Panc1 (cell line): ENCODE data around the gene NDE1. TPM values are rescaled to one million over a fixed set of nuclear protein-coding genes. Genes with fewer than 3 reads are reported as not detected.
A peak's percentile ranks its signal among the peaks of the same experiment; 100 is the strongest.

Source experiments
- ATAC-seq: fragments of 200-7000 bp; cut with Tn5 transposase; 2 replicates; pipeline ENCODE4 v1.9.1; 2020; ENCODE audit warnings: mild to moderate bottlenecking, moderate library complexity
- BruUV-seq: library from RNA; stranded (reverse); fragments of 400-500 nt; replicated peaks from 2 replicates; lab custom pipeline; 2021; lab: Mats Ljungman, UMichigan
- CTCF ChIA-PET: fragments of 300-600 bp; sonication (Branson Sonifier 250); formaldehyde crosslinking; loops from one replicate; lab custom pipeline; 2022; ENCODE audit warnings: antibody characterized with exemption; lab: Charles Lee
- POLR2A ChIA-PET: fragments of 300-600 bp; sonication (Branson Sonifier 250); formaldehyde crosslinking; loops from one replicate; lab custom pipeline; 2022; ENCODE audit warnings: antibody characterized with exemption; lab: Charles Lee
- DNase-seq: peaks from one replicate; pipeline ENCODE4 v3.0.0-alpha.2; 2010; ENCODE audit warnings: low read depth, low spot score
- H3K27ac ChIP-seq: 2 replicates; pipeline ENCODE4 v1.5.1; 2011; ENCODE audit warnings: mild to moderate bottlenecking, low read length, inconsistent platforms
- H3K27me3 ChIP-seq: fragments of 200-500 bp; sonication (Bioruptor generic); 2 replicates; pipeline ENCODE4 v1.6.0; 2014; ENCODE audit warnings: low read length, inconsistent platforms; ENCODE audit not compliant: control insufficient read depth, insufficient read depth
- H3K36me3 ChIP-seq: fragments of 200-500 bp; sonication (Bioruptor generic); 2 replicates; pipeline ENCODE4 v1.5.1; 2014; ENCODE audit warnings: inconsistent platforms, mild to moderate bottlenecking, low read length, moderate library complexity; ENCODE audit not compliant: control insufficient read depth, insufficient read depth
- H3K4me1 ChIP-seq: 2 replicates; pipeline ENCODE4 v1.5.1; 2011; ENCODE audit warnings: inconsistent platforms, mild to moderate bottlenecking, low read length, moderate library complexity; ENCODE audit not compliant: control insufficient read depth, insufficient read depth
- H3K4me3 ChIP-seq, 2 experiments: 2 replicates each; pipeline ENCODE4 v1.5.1; 2011 to 2012; ENCODE audit warnings: low read depth in 2 of 2, low read length in 2 of 2, mild to moderate bottlenecking in 2 of 2, inconsistent platforms in 1 of 2, moderate library complexity in 1 of 2
- H3K9me3 ChIP-seq: fragments of 200-500 bp; sonication (Bioruptor generic); 2 replicates; pipeline ENCODE4 v1.5.1; 2014; ENCODE audit warnings: low read depth, mild to moderate bottlenecking, inconsistent platforms, low read length, moderate library complexity; ENCODE audit not compliant: control insufficient read depth, insufficient read depth
- POLR2AphosphoS5 ChIP-seq: IDR thresholded peaks from 2 replicates; pipeline ENCODE4 v1.6.1; 2012; ENCODE audit warnings: mild to moderate bottlenecking, low read depth, low read length, moderate library complexity
- REST ChIP-seq, 2 experiments: IDR thresholded peaks; 2 replicates each; pipeline ENCODE4 v1.6.1; 2011 to 2012; ENCODE audit warnings: low read depth in 2 of 2, control low read depth in 1 of 2, low read length in 1 of 2, mild to moderate bottlenecking in 1 of 2, moderate library complexity in 1 of 2; ENCODE audit not compliant: insufficient read depth in 1 of 2
- SIN3A ChIP-seq: IDR thresholded peaks from 2 replicates; pipeline ENCODE4 v1.6.1; 2012; ENCODE audit warnings: low read depth, mild to moderate bottlenecking, low read length, moderate library complexity, borderline replicate concordance; ENCODE audit not compliant: insufficient read depth
- TCF7L2 ChIP-seq: IDR thresholded peaks from 2 replicates; pipeline ENCODE4 v1.6.1; 2011; ENCODE audit warnings: mild to moderate bottlenecking, low read depth, low read length, inconsistent platforms
- in situ Hi-C: cut with HindIII; loops from 2 replicates; pipeline ENCODE4 v1.10.0; 2016; ENCODE audit warnings: low sequenced_read_pairs, low pct_unique_long_range_greater_than_20kb
- intact Hi-C: fragments of 100-400 bp; cut with micrococcal nuclease; formaldehyde crosslinking; loops from one replicate; pipeline ENCODE4 v1.10.0; 2022; ENCODE audit not compliant: unreplicated experiment
- total RNA-seq: library from RNA; stranded (reverse); gene quantifications from one replicate; pipeline ENCODE4 v1.2.1, GENCODE V29; 2021; ENCODE audit not compliant: unreplicated experiment
- TF ChIP-seq, protein P1 (sequence below): fragments of 450-650 bp; IDR thresholded peaks from 2 replicates; pipeline ENCODE4 v1.5.1; 2017; ENCODE audit warnings: mild to moderate bottlenecking

Gene NDE1
- total RNA-seq, 1 experiment from 2014 or later: 99.1 TPM

GRCh38 chr16:15699819-15700218 is 49.8 kb downstream of the NDE1 start:
- ATAC-seq (no peak), DNase-seq (no peak)
- POLR2A ChIA-PET: no interaction called here
- no peaks in the 10 kb centered on the region for H3K4me1 ChIP-seq
- H3K27me3 ChIP-seq: no peaks in the 10 kb centered on the region
- TF ChIP-seq TCF7L2: no peak
- TF ChIP-seq, protein P1, sequence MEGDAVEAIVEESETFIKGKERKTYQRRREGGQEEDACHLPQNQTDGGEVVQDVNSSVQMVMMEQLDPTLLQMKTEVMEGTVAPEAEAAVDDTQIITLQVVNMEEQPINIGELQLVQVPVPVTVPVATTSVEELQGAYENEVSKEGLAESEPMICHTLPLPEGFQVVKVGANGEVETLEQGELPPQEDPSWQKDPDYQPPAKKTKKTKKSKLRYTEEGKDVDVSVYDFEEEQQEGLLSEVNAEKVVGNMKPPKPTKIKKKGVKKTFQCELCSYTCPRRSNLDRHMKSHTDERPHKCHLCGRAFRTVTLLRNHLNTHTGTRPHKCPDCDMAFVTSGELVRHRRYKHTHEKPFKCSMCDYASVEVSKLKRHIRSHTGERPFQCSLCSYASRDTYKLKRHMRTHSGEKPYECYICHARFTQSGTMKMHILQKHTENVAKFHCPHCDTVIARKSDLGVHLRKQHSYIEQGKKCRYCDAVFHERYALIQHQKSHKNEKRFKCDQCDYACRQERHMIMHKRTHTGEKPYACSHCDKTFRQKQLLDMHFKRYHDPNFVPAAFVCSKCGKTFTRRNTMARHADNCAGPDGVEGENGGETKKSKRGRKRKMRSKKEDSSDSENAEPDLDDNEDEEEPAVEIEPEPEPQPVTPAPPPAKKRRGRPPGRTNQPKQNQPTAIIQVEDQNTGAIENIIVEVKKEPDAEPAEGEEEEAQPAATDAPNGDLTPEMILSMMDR: no peak
- intact Hi-C loops: no loop called here
- peaks cover 3% of the 10 kb centered on the region; the same call in 1 of the 2 replicates for H3K36me3 ChIP-seq
- no peak overlapping the region for H3K27ac ChIP-seq
- no TSS peak for BruUV-seq
- H3K4me3 ChIP-seq: no peak overlapping the region
- no peaks in the 10 kb centered on the region for H3K9me3 ChIP-seq
- in situ Hi-C loops: no loop called here
- CTCF ChIA-PET: interaction anchor here (1.4 kb wide), 1 partner anchor 18 kb away, joined by 3 read pairs; no protein-coding TSS in a partner anchor

- Histone ChIP-seq H3K4me1 (no peaks in the 10 kb centered on the region), H3K9me3 (no peaks in the 10 kb centered on the region), H3K4me3 (no peak overlapping the region), H3K36me3 (0 out of 2 replicates have a peak, but pooled peaks cover 1% of the 10 kb centered on the region), H3K27me3 (no peaks in the 10 kb centered on the region), H3K27ac (no peak overlapping the region)
- intact Hi-C loops: no loop called here
- ATAC-seq (no peak), DNase-seq (no peak)
- in situ Hi-C loops: no loop called here
- BruUV-seq: TSS peak; percentile 47
- TF ChIP-seq REST (IDR thresholded peaks at IDR 0.05; ENCODE audit: insufficient read depth in 1 of 2, low read depth in 2 of 2, low read length in 1 of 2): no peak
- TF ChIP-seq POLR2AphosphoS5: no peak
- no peak for TF ChIP-seq TCF7L2
- no peak for TF ChIP-seq SIN3A
- TF ChIP-seq, protein P1: no peak
- POLR2A ChIA-PET: no interaction called here
- CTCF ChIA-PET: no interaction called here
Measured at GRCh38 chr16:15701367-15701766, 51.3 kb downstream of the NDE1 start.
